K562 (cell line): ENCODE data around the gene ADCY1. TPM values are rescaled to one million over a fixed set of nuclear protein-coding genes. Genes with fewer than 3 reads are reported as not detected.

Source experiments
- ATAC-seq: fragments of 200-7000 bp; cut with Tn5 transposase; 3 replicates; pipeline ENCODE4 v1.9.1; 2020; ENCODE audit warnings: moderate library complexity
- BruUV-seq: library from RNA; stranded (reverse); fragments of 400-500 nt; replicated peaks from 2 replicates; lab custom pipeline; 2021; lab: Mats Ljungman, UMichigan
- CTCF ChIA-PET: fragments of 300-600 bp; formaldehyde crosslinking; extraction: SDS; loops from one replicate; lab custom pipeline; 2021; ENCODE audit warnings: low intra/inter-chr PET ratio; lab: Yijun Ruan, JAX
- POLR2A ChIA-PET: fragments of 300-600, 350-650 bp; sonication (Branson Sonifier 250); formaldehyde crosslinking; extraction: SDS; loops from one replicate; lab custom pipeline; 2021; ENCODE audit warnings: antibody characterized with exemption, inconsistent platforms; lab: Yijun Ruan, JAX
- DNase-seq, 4 experiments: peaks; one replicate each; pipeline versions ENCODE4 v3.0.0 to v3.0.0-alpha.2; 2011 to 2018; ENCODE audit warnings: low spot score in 3 of 4, mixed read lengths in 3 of 4; ENCODE audit errors: extremely low read depth in 1 of 4
- FAIRE-seq: peaks from 2 replicates; lab custom pipeline; 2011; peaks lifted over from hg19 to GRCh38; lab: Jason Lieb, UNC
- H2AFZ ChIP-seq: 2 replicates; pipeline ENCODE4 v1.6.0; 2011; ENCODE audit warnings: low read depth, low read length, control low read depth, inconsistent platforms
- H3K27ac ChIP-seq: fragments of 200-600 bp; 3 replicates; pipeline ENCODE4 v1.8.0; 2011; ENCODE audit warnings: low read depth, mild to moderate bottlenecking, control low read depth, inconsistent platforms, low read length, moderate library complexity, mixed read lengths; ENCODE audit errors: extremely low read depth
- H3K27me3 ChIP-seq, 2 experiments: fragments of 300-600 bp in 1 of 2; 2 replicates in 1 of 2; 3 replicates in 1 of 2; pipeline versions ENCODE4 v1.6.0 to v1.8.0; 2011; ENCODE audit warnings: inconsistent platforms in 2 of 2, low read length in 2 of 2, mild to moderate bottlenecking in 1 of 2, mixed read lengths in 1 of 2, moderate library complexity in 1 of 2; ENCODE audit not compliant: control insufficient read depth in 2 of 2, insufficient read depth in 2 of 2
- H3K36me3 ChIP-seq: fragments of 300-600 bp; 3 replicates; pipeline ENCODE4 v1.8.0; 2011; ENCODE audit warnings: mild to moderate bottlenecking, low read length, inconsistent platforms; ENCODE audit not compliant: control insufficient read depth, insufficient read depth
- H3K4me1 ChIP-seq, 2 experiments: fragments of 200-600 bp in 1 of 2; replicated peaks in 1 of 2; 2 replicates in 1 of 2; 3 replicates in 1 of 2; pipeline versions ENCODE4 v1.5.1 to v1.8.0; 2011; ENCODE audit warnings: inconsistent platforms in 2 of 2, low read length in 2 of 2, mild to moderate bottlenecking in 1 of 2, mixed read lengths in 1 of 2, moderate library complexity in 1 of 2; ENCODE audit not compliant: control insufficient read depth in 2 of 2, insufficient read depth in 2 of 2
- H3K4me2 ChIP-seq: 2 replicates; pipeline ENCODE4 v1.6.1; 2011; ENCODE audit warnings: low read length, control low read depth, inconsistent platforms, mixed read lengths; ENCODE audit not compliant: insufficient read depth
- H3K4me3 ChIP-seq: fragments of 200-600 bp; sonication (generic), shearing (Covaris generic); 2 replicates; pipeline ENCODE4 v1.5.1; 2016; ENCODE audit warnings: control low read depth, inconsistent platforms
- H3K79me2 ChIP-seq: fragments of 200-600 bp; 3 replicates; pipeline ENCODE4 v1.8.0; 2011; ENCODE audit warnings: low read length, inconsistent platforms; ENCODE audit not compliant: control insufficient read depth, insufficient read depth
- H3K9ac ChIP-seq, 2 experiments: 2 replicates each; pipeline versions ENCODE4 v1.6.0 to v1.6.1; 2011; ENCODE audit warnings: low read depth in 2 of 2, low read length in 2 of 2, control low read depth in 1 of 2, inconsistent platforms in 1 of 2, mild to moderate bottlenecking in 1 of 2, mixed read lengths in 1 of 2; ENCODE audit not compliant: insufficient read depth in 1 of 2
- H3K9me1 ChIP-seq: one replicate; pipeline ENCODE4 v1.6.0; 2011; ENCODE audit warnings: inconsistent platforms, mild to moderate bottlenecking, low read length, moderate library complexity; ENCODE audit not compliant: control insufficient read depth, insufficient read depth
- H3K9me3 ChIP-seq: replicated peaks from 2 replicates; pipeline ENCODE4 v1.5.1; 2011; ENCODE audit warnings: low read depth, low read length, inconsistent platforms; ENCODE audit not compliant: control insufficient read depth, insufficient read depth
- H4K20me1 ChIP-seq: replicated peaks from 2 replicates; pipeline ENCODE4 v1.6.1; 2011; ENCODE audit warnings: low read length, inconsistent platforms, mixed read lengths; ENCODE audit not compliant: control insufficient read depth, insufficient read depth
- CBX5 ChIP-seq: IDR thresholded peaks from 2 replicates; pipeline ENCODE4 v1.6.1; 2014; ENCODE audit warnings: low read depth, borderline replicate concordance
- FOXP1 ChIP-seq: sonication (generic); formaldehyde crosslinking; IDR thresholded peaks from 2 replicates; pipeline ENCODE4 v1.8.0; 2022; ENCODE audit warnings: mild to moderate bottlenecking, missing genetic modification reagents
- GTF2A2 ChIP-seq: IDR thresholded peaks from 2 replicates; pipeline ENCODE4 v1.6.1; 2016; ENCODE audit warnings: mild to moderate bottlenecking, missing genetic modification characterization, missing compliant biosample characterization
- JUNB ChIP-seq: fragments of 450-650 bp; formaldehyde crosslinking; conservative IDR thresholded peaks from 2 replicates; pipeline ENCODE4 v1.4.0; 2020; ENCODE audit warnings: mild to moderate bottlenecking
- RFX5 ChIP-seq: IDR thresholded peaks from 2 replicates; pipeline ENCODE4 v1.6.1; 2011; ENCODE audit warnings: low read depth, mild to moderate bottlenecking, improper control_type of control experiment, low read length
- RNF219 ChIP-seq: fragments of 250-450 bp; sonication (Bioruptor Pico); IDR thresholded peaks from 2 replicates; pipeline ENCODE4 v1.5.0; 2022; ENCODE audit warnings: mild to moderate bottlenecking
- SRSF3 ChIP-seq: fragments of 200-400 bp; formaldehyde crosslinking; IDR thresholded peaks from 2 replicates; pipeline ENCODE4 v1.6.1; 2016; ENCODE audit warnings: mild to moderate bottlenecking, low read length, moderate library complexity; ENCODE audit not compliant: insufficient read depth
- TCF7L2 ChIP-seq: fragments of 150-350 bp; IDR thresholded peaks from 2 replicates; pipeline ENCODE4 v1.6.1; 2016; ENCODE audit warnings: low read depth, mild to moderate bottlenecking, low read length, moderate library complexity
- UBTF ChIP-seq, 2 experiments: IDR thresholded peaks; 2 replicates each; pipeline ENCODE4 v1.6.1; 2012; ENCODE audit warnings: improper control_type of control experiment in 2 of 2, low read depth in 2 of 2, low read length in 2 of 2, borderline replicate concordance in 1 of 2
- ZFX ChIP-seq: sonication (generic); formaldehyde crosslinking; IDR thresholded peaks from 2 replicates; pipeline ENCODE4 v1.8.0; 2022; ENCODE audit warnings: mild to moderate bottlenecking, missing genetic modification reagents, moderate library complexity
- ZMIZ1 ChIP-seq, 2 experiments: fragments of 150-350 bp in 1 of 2; IDR thresholded peaks; 2 replicates each; pipeline ENCODE4 v1.6.1; 2012 to 2016; ENCODE audit warnings: low read depth in 2 of 2, low read length in 2 of 2, mild to moderate bottlenecking in 1 of 2, moderate library complexity in 1 of 2
- ZNF324 ChIP-seq: fragments of 250-450 bp; sonication (Bioruptor Pico); IDR thresholded peaks from 2 replicates; pipeline ENCODE4 v1.4.0; 2020; ENCODE audit warnings: mild to moderate bottlenecking
- ZNF444 ChIP-seq: fragments of 250-450 bp; sonication (Bioruptor Pico); IDR thresholded peaks from 2 replicates; pipeline ENCODE4 v1.4.0; 2020; ENCODE audit warnings: mild to moderate bottlenecking, moderate library complexity
- WGBS: fragments of 100-300 bp; shearing (Covaris generic); methylation state at CpG from one replicate; pipeline ENCODE4 v1.1.6; 2016; ENCODE audit warnings: low coverage, mixed read lengths; ENCODE audit not compliant: insufficient coverage; ENCODE audit errors: missing lambda C conversion rate; 5-methylcytosine and 5-hydroxymethylcytosine counted together
- in situ Hi-C: fragments of 300-500 bp; cut with MboI; formaldehyde crosslinking; loops from 4 replicates; pipeline ENCODE4 v1.15.0; 2018; ENCODE audit warnings: inconsistent platforms, mixed read lengths
- intact Hi-C: fragments of 100-400 bp; cut with micrococcal nuclease; formaldehyde crosslinking; loops from 2 replicates; pipeline ENCODE4 v1.14.2; 2022
- polyA plus RNA-seq, 8 experiments: library from polyadenylated mRNA; depleted of rRNA in 4 of 8; stranded (reverse) in 5 of 8; unstranded in 3 of 8; fragments of >200 nt; fragmentation: Nextera tagmentation in 2 of 8; fragmentation: Illumina TruSeq in 1 of 8; extraction: Ambion mirVana in 2 of 8; extraction: Trizol in 1 of 8; gene quantifications; 2 replicates each; pipeline versions ENCODE4 v1.2.1 to v1.2.3, GENCODE V29; 2011 to 2014; ENCODE audit warnings: inconsistent platforms in 1 of 8, missing spikeins in 1 of 8
- total RNA-seq, 7 experiments: library from RNA; depleted of rRNA in 6 of 7; stranded (reverse); fragments of >200 nt in 6 of 7; fragmentation: Illumina TruSeq in 2 of 7; extraction: Trizol in 2 of 7; gene quantifications; 2 replicates each; pipeline versions ENCODE4 v1.2.1 to v1.2.3, GENCODE V29; 2011 to 2021; ENCODE audit warnings: low replicate concordance in 1 of 7

Gene ADCY1
- total and polyA plus RNA-seq, 9 of the 15 experiments (the other 6 are each of a cell fraction or from before 2014, with no cell fraction given), result under 0.01 to 0.18 (median 0.10) TPM; not detected in 4

GRCh38 chr7:45581271-45581780 lies 7.2 kb downstream of the ADCY1 start:
- no peaks in the 10 kb centered on the region for H3K79me2 ChIP-seq
- H3K27me3 ChIP-seq, result peaks cover 0 to 8% of the 10 kb centered on the region in 2 experiments; a peak in 3 of 5 replicates
- H4K20me1 ChIP-seq, result no peaks in the 10 kb centered on the region
- BruUV-seq, result no TSS peak
- DNase-seq, result no peak
- POLR2A ChIA-PET, result interaction anchor here (0.6 kb wide), 1 partner anchor 1236 kb away, joined by 3 read pairs; no protein-coding TSS in a partner anchor
- H3K36me3 ChIP-seq, result no peaks in the 10 kb centered on the region
- H3K27ac ChIP-seq, result no peak overlapping the region
- H2AFZ ChIP-seq, result no peak overlapping the region
- CTCF ChIA-PET, result no interaction called here
- H3K9me1 ChIP-seq, result no peaks in the 10 kb centered on the region
- H3K9ac ChIP-seq, result no peak overlapping the region
- intact Hi-C loops, result no loop called here
- no peak for FAIRE-seq
- in situ Hi-C loops, result no loop called here
- under 1% methylated on average over 6 of the region's 6 CpGs for WGBS
- peaks cover 0 to 5% of the 10 kb centered on the region in 2 experiments; a peak in 1 of 5 replicates for H3K4me1 ChIP-seq
- H3K4me3 ChIP-seq, result no peak overlapping the region
- ATAC-seq, result no peak
- H3K9me3 ChIP-seq, result no peaks in the 10 kb centered on the region
- no peak overlapping the region for H3K4me2 ChIP-seq
- TF ChIP-seq UBTF (IDR thresholded peaks at IDR 0.05; ENCODE audit: borderline replicate concordance in 1 of 2, low read depth in 2 of 2, low read length in 2 of 2), result no peak
- no peak for TF ChIP-seq ZFX (CRISPR knock-in tag)
- TF ChIP-seq JUNB (CRISPR knock-in tag), result no peak
- no peak for TF ChIP-seq GTF2A2 (tag)
- no peak for TF ChIP-seq FOXP1 (CRISPR knock-in tag)
- no peak for TF ChIP-seq RFX5
- TF ChIP-seq ZNF444 (CRISPR knock-in tag), result no peak
- TF ChIP-seq ZMIZ1 (IDR thresholded peaks at IDR 0.05; ENCODE audit: low read depth in 2 of 2, low read length in 2 of 2), result no peak
- TF ChIP-seq TCF7L2, result no peak
- TF ChIP-seq ZNF324, result no peak
- no peak for TF ChIP-seq SRSF3
- TF ChIP-seq CBX5, result no peak
- TF ChIP-seq RNF219 (CRISPR knock-in tag), result no peak
